ENCODE data around the gene RBMS1.

Gene RBMS1

GRCh38 chr2:160534249-160534648, 40.6 kb upstream of the RBMS1 start:
- ChIA-PET POLR2A (no interaction called here), CTCF (interaction anchor here (1.3 kb wide), 1 partner anchor 15 kb away, joined by 5 read pairs; no protein-coding TSS in a partner anchor)
- no peak for TF ChIP-seq CTCF (IDR thresholded peaks at IDR 0.05; ENCODE audit: insufficient read depth, low read length, missing control alignments)

GRCh38 chr2:160533482-160533881, 39.9 kb upstream of the RBMS1 start:
- no peak for DNase-seq (ENCODE audit: low read depth, low spot score)
- no peak overlapping the region for H3K4me3 ChIP-seq (ENCODE audit: low read depth, low read length)
- POLR2A ChIA-PET: interaction anchor here (1.3 kb wide), 1 partner anchor 133 kb away, joined by 3 read pairs; no protein-coding TSS in a partner anchor
- TF ChIP-seq CTCF (IDR thresholded peaks at IDR 0.05; ENCODE audit: insufficient read depth, low read length, missing control alignments): no peak
- CTCF ChIA-PET: interaction anchor here (0.9 kb wide), 2 partner anchors 8 to 11 kb away, joined by 3 read pairs; no protein-coding TSS in a partner anchor

More at GRCh38 chr2:160534249-160534648, 40.6 kb upstream of the RBMS1 start:
- DNase-seq (ENCODE audit: low read depth, low spot score): no peak
- no peak overlapping the region for H3K4me3 ChIP-seq (ENCODE audit: low read depth, low read length)

GRCh38 chr2:160532388-160532787, 38.8 kb upstream of the RBMS1 start:
- POLR2A ChIA-PET: no interaction called here
- H3K4me3 ChIP-seq (ENCODE audit: low read depth, low read length): no peak overlapping the region
- DNase-seq (ENCODE audit: low read depth, low spot score): no peak
- no peak for TF ChIP-seq CTCF (IDR thresholded peaks at IDR 0.05; ENCODE audit: insufficient read depth, low read length, missing control alignments)
- CTCF ChIA-PET: interaction anchor here (0.9 kb wide), 1 partner anchor 9 kb away, joined by 3 read pairs; no protein-coding TSS in a partner anchor

- ChIA-PET POLR2A (interaction anchor here (0.6 kb wide), 1 partner anchor 60 kb away, joined by 3 read pairs; no protein-coding TSS in a partner anchor), CTCF (interaction anchor here (0.9 kb wide), 1 partner anchor 10 kb away, joined by 3 read pairs; no protein-coding TSS in a partner anchor)
- H3K4me3 ChIP-seq (ENCODE audit: low read depth, low read length): no peak overlapping the region
- DNase-seq (ENCODE audit: low read depth, low spot score): no peak
- no peak for TF ChIP-seq CTCF (IDR thresholded peaks at IDR 0.05; ENCODE audit: insufficient read depth, low read length, missing control alignments)
These were observed 29.5 kb upstream of the RBMS1 start for GRCh38 chr2:160522951-160523710.

GRCh38 chr2:160517731-160518130, 24.1 kb upstream of the RBMS1 start:
- DNase-seq (ENCODE audit: low read depth, low spot score): no peak
- ChIA-PET CTCF (no interaction called here), POLR2A (no interaction called here)
- H3K4me3 ChIP-seq (ENCODE audit: low read depth, low read length): no peak overlapping the region
- no peak for TF ChIP-seq CTCF (IDR thresholded peaks at IDR 0.05; ENCODE audit: insufficient read depth, low read length, missing control alignments)

GRCh38 chr2:160516547-160517365, 23.1 kb upstream of the RBMS1 start:
- H3K4me3 ChIP-seq (ENCODE audit: low read depth, low read length): no peak overlapping the region
- DNase-seq (ENCODE audit: low read depth, low spot score): no peak
- TF ChIP-seq CTCF (IDR thresholded peaks at IDR 0.05; ENCODE audit: insufficient read depth, low read length, missing control alignments): no peak
- CTCF ChIA-PET: no interaction called here
- POLR2A ChIA-PET: interaction anchor here (1.1 kb wide), 1 partner anchor 9 kb away, joined by 3 read pairs; no protein-coding TSS in a partner anchor

All from AG04449 (cell line).